HG03457 (cell line): ENCODE data around the gene ATP8B1.

Experiments used
- ATAC-seq: cut with Tn5 transposase; IDR thresholded peaks from one replicate; pipeline ENCODE4 v1.9.1; 2021; ENCODE audit warnings: moderate number of reproducible peaks; ENCODE audit not compliant: unreplicated experiment

ATP8B1 gene

GRCh38 chr18:57794951-57795728 is 8.0 kb downstream of the ATP8B1 start:
- no peak for ATAC-seq

- ATAC-seq: no peak
Measured at GRCh38 chr18:57793302-57793986, 9.7 kb downstream of the ATP8B1 start.

GRCh38 chr18:57792631-57793301 is 10.3 kb downstream of the ATP8B1 start:
- no peak for ATAC-seq

GRCh38 chr18:57791911-57792310 is 11.2 kb downstream of the ATP8B1 start:
- ATAC-seq: no peak

- ATAC-seq: no peak
Measured at GRCh38 chr18:57791192-57791591, 11.9 kb downstream of the ATP8B1 start.

- ATAC-seq: no peak
Measured at GRCh38 chr18:57790316-57790715, 12.8 kb downstream of the ATP8B1 start.

GRCh38 chr18:57789759-57790158 is 13.4 kb downstream of the ATP8B1 start:
- ATAC-seq: no peak

GRCh38 chr18:57789090-57789489 is 14.0 kb downstream of the ATP8B1 start:
- no peak for ATAC-seq

GRCh38 chr18:57787068-57787685 is 15.9 kb downstream of the ATP8B1 start:
- no peak for ATAC-seq

GRCh38 chr18:57785751-57786437 is 17.2 kb downstream of the ATP8B1 start:
- no peak for ATAC-seq

GRCh38 chr18:57784801-57785114 is 18.4 kb downstream of the ATP8B1 start:
- no peak for ATAC-seq

- no peak for ATAC-seq
Measured at GRCh38 chr18:57784034-57784800, 18.9 kb downstream of the ATP8B1 start.

GRCh38 chr18:57782049-57782448 is 21.1 kb downstream of the ATP8B1 start:
- ATAC-seq: no peak

GRCh38 chr18:57780706-57781347 is 22.3 kb downstream of the ATP8B1 start:
- ATAC-seq: peak; percentile 57

GRCh38 chr18:57780318-57780705 is 22.8 kb downstream of the ATP8B1 start:
- no peak for ATAC-seq

- no peak for ATAC-seq
Measured at GRCh38 chr18:57776767-57777166, 26.3 kb downstream of the ATP8B1 start.

- no peak for ATAC-seq
Measured at GRCh38 chr18:57776354-57776753, 26.8 kb downstream of the ATP8B1 start.

- ATAC-seq: no peak
Measured at GRCh38 chr18:57775937-57776336, 27.2 kb downstream of the ATP8B1 start.

- ATAC-seq: no peak
Measured at GRCh38 chr18:57772387-57772799, 30.7 kb downstream of the ATP8B1 start.

GRCh38 chr18:57771626-57772025 is 31.5 kb downstream of the ATP8B1 start:
- no peak for ATAC-seq
